GM18520 (cell line): ENCODE data around the gene SLC15A4.
"Not testable (repeated sequence)": the region's sequence is repeated elsewhere in the genome, so short reads cannot be mapped to it uniquely, and the experiment has no call there.

Experiments
- ATAC-seq: cut with Tn5 transposase; IDR thresholded peaks from one replicate; pipeline ENCODE4 v1.9.1; 2021; ENCODE audit not compliant: unreplicated experiment

SLC15A4 gene

GRCh38 chr12:128814411-128815261 lies 9.1 kb downstream of the SLC15A4 start:
- ATAC-seq = no peak

GRCh38 chr12:128813883-128814282 lies 9.9 kb downstream of the SLC15A4 start:
- ATAC-seq = peak; percentile 38

DNA sequence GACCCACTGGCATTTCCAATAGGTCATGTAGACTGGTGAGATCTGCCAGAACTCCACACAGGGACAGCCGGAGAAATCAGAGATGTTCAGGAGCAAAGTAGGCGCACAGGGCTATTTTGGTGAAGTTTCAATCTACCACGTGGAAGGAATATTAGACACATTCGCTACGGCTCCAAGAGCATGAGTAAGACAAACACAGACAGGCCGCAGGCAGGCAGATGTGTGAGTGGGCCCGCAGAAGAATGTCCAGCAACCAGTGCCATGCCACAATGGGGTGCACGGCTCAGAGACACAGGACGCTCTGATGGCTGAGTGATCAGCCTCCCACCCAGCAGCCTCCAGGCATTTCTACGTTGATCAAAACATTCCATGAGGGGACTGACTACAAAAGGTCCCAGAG lies 10.4 kb downstream of the SLC15A4 start:
- ATAC-seq = no peak

DNA sequence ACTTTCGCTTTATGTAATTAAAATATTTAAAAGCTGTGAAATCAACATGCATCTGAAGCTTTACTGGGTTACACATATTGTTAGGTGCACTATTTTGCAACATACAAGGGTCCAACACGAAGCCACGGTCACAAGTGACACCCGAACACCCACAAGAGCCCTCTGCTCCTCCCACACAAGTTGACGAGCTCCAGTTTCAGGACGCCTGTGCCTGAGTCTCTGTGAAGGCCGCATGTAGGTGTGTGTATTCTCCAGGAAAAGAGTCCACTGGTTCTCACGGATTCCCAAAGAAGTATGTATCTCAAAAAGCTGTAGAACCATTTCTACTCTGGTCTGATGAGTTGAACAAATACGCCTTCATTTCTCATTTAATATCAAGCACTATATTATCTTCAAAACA lies 12.0 kb downstream of the SLC15A4 start:
- ATAC-seq = no peak

GRCh38 chr12:128810182-128811127 lies 13.3 kb downstream of the SLC15A4 start:
- ATAC-seq = peak; percentile 75

DNA sequence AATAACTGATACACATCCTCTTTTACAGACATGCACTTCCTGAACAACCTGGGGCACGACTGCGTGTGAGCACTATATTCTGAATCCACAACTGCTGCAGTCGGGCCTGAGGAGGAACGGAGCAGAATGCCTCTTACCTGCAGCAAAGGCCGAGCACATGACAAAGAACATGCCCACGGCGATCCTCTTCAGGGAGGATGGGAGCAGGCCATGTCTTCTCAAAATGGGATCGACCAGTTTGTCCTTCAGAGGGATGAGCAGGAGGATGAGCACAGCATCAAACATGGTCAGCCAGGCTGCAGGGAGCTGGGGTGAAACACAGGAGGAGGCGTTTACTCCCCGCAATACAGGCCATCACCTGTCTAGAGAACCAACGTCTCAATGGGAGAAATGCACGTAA lies 15.1 kb downstream of the SLC15A4 start:
- ATAC-seq = no peak

DNA sequence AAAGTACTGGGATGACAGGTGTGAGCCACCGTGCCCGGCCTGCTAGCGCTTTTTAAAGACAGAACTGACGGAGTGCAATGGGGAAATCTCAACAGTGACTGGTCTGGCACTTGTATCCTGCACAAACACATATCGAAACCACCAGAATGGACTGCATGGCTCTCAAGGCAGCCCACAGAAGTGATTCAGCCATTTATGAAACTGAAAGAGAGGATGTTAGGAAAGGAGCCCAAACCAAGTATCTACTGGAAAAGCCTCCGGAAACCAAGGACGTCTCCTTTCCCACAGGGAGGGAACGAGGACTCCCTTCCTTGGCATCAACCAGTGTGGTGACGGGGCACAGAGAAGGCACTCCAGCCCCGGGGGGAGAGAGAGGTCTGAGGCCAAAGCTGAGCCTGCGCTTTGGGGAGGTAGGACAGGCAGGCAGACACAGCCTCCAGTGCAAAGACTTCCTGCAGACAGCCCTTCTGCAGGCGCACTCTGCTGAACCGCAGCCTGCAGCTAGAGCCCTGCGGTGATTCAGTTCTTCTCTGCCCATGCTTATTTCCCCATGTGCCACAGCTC lies 16.5 kb downstream of the SLC15A4 start:
- ATAC-seq = no peak

DNA sequence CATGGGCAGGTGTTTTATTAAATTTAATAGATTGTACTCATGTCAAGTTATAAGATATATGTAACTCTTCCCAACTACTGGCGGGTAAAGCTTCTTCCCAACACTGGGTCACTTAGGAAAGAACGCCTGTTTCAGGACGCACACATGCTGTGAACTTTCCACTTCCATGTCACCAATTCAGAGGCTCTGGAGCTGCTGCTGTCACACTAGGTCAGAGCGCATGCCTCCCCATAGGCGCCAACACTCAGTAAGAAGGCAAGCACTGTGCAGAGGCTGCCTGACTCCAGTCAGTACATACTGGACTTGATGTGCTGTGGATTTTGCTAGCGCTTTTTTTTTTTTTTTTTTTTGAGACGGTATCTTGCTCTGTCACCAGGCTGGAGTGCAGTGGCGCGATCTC lies 17.2 kb downstream of the SLC15A4 start:
- no peak for ATAC-seq

GRCh38 chr12:128805406-128805805 lies 18.4 kb downstream of the SLC15A4 start:
- not testable (repeated sequence) for ATAC-seq

DNA sequence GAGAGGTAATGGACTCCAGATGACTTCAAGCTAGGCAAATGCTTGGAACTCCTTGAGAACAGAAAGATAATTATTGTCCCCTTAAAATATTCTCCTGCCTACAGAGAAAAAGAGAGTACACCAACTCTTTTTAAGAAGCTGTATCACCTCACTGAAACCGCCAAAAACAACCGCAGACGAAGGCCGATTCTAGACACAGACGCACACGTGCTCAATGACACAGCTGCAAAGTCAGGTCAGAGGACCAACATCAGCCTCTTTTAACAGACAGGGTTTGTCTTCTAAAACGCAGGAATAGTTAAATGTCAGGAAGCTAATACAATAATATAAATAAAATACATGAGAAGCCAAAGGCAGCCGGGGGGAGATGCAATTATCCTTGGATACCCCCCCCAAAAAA lies 19.0 kb downstream of the SLC15A4 start:
- ATAC-seq = no peak

DNA sequence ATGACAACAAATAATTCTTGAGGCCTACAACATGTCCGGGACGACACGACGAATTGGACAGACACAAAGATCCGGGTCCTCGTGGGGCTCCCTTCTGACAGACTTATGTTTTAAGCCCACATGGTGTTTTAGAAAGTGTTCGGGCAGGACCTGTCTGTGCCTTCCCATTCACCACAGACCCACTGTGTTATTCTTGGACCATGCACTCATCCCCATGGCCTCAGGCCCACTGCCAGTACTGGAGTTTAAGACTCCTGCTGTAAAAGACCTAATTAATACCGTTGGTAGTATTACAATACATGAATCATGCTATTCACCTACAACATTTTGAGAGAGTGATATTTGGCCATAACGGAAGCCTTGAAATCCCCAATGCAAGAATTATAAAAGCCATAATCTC lies 20.0 kb downstream of the SLC15A4 start:
- ATAC-seq = no peak

DNA sequence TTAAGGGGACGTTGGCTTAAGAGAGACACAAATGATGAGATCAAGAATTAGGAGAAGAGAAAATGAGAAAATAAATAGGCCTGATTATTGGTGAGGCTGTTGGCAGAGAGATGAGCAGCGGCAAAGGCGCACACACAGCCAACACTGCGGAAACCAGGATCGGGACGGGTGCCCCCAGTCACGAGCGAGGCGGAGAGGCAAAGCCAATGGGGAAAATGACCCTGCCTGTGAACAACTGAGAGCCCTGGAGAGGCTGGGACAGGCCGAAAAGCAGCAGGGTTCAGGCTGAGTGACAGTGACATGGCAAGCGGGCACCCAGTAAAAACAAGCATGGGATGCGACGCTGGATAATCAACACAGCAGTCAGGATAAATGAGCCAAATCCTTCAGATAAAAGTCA lies 21.0 kb downstream of the SLC15A4 start:
- no peak for ATAC-seq

GRCh38 chr12:128801879-128802391 lies 21.8 kb downstream of the SLC15A4 start:
- no peak for ATAC-seq

DNA sequence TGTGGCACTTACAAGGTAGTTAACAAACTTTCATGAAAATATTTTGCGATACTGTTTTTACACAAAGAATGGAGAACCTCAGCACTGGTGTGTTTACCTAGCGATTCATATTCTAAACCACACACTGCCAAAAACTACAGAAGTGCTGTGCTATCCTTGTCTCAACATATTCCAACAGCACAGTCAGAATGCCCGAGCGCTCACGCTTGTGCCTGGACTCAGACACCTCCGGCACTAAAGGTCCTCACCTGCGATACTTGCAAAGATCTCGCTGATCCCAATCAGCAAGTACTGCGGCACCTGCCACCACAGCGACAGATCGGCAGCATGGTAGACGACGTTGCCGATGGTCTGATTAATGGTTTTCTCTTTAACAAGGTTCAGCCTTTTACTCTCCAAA lies 23.2 kb downstream of the SLC15A4 start:
- ATAC-seq = no peak

GRCh38 chr12:128798571-128799341 lies 25.0 kb downstream of the SLC15A4 start:
- ATAC-seq = no peak

GRCh38 chr12:128797119-128798118 lies 26.3 kb downstream of the SLC15A4 start:
- peak; percentile 25 for ATAC-seq

- peak; percentile 36 for ATAC-seq
Observed at GRCh38 chr12:128796439-128797118, 27.2 kb downstream of the SLC15A4 start.

- no peak for ATAC-seq
Observed at GRCh38 chr12:128795530-128796361, 28.0 kb downstream of the SLC15A4 start.
